ENCODE measurements around the gene GAB2.

The GAB2 gene

GRCh38 chr11:78208257-78209165, 209.1 kb downstream of the GAB2 start:
- no peak for DNase-seq (ENCODE audit: low read depth in 2 of 2)

- DNase-seq (ENCODE audit: low read depth in 2 of 2): no peak
Measured at GRCh38 chr11:78207532-78208256, 209.9 kb downstream of the GAB2 start.

DNA sequence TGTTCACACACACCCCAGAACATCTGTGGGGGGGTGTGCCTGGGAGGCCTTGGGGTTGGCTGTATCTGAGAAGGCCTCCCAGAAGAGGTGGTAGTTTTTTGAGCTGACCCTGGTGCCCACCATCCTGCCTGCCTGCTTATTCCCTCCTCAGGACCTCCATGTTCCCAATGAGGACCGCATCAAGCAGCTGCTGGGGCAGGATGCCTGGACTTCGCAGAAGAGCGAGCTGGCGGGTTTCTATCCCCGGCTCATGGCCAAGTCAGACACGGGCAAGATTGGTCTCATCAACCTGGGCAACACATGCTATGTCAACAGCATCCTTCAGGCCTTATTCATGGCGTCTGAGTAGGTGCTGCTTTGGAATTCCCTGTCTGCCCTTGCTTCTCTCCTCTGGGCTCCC, 211.9 kb downstream of the GAB2 start:
- DNase-seq (ENCODE audit: low read depth in 2 of 2): no peak

DNA sequence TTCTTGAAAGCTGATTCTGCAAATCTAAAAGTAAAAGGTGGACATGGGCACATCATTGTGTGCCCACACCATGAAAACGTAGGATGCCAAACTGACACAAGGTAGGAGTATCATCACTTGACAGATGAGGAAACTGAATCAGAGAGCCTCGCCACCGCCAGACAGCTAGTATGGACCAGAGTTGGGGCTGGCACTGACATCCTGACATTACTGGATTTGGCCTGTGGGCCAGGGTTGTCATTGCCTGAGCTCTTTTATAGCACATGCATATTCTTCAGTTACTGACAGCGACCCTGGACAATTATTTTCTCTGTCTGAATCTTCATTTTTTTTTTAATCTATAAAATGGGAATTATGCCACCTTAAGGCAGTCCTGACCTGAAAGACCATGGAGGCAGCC, 212.4 kb downstream of the GAB2 start:
- no peak for DNase-seq (ENCODE audit: low read depth in 2 of 2)

DNA sequence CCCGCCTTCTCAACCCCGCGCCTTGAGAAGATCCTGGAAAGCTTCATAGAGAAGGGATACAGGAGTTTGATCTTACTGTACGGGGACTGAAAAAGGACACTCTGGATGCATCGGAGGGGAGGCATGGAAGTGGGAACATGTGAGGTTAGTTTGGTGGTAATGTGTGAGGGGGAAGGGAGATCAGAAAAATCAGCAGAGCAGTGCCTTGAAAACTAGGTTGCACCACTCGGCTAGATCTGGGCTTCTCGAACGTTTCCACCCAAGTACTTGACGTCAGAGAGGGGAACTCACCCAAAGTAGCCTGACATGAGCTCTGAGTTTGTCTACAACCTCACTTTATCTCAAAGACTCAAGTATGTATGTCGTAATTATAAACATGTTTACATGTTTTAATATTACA, 214.4 kb downstream of the GAB2 start:
- DNase-seq (ENCODE audit: low read depth in 2 of 2): peak in 1 of 2 donors; percentile 31

- DNase-seq (ENCODE audit: low read depth in 2 of 2): peak in 1 of 2 donors; percentile 43
Measured at GRCh38 chr11:78202733-78203167, 214.9 kb downstream of the GAB2 start.

DNA sequence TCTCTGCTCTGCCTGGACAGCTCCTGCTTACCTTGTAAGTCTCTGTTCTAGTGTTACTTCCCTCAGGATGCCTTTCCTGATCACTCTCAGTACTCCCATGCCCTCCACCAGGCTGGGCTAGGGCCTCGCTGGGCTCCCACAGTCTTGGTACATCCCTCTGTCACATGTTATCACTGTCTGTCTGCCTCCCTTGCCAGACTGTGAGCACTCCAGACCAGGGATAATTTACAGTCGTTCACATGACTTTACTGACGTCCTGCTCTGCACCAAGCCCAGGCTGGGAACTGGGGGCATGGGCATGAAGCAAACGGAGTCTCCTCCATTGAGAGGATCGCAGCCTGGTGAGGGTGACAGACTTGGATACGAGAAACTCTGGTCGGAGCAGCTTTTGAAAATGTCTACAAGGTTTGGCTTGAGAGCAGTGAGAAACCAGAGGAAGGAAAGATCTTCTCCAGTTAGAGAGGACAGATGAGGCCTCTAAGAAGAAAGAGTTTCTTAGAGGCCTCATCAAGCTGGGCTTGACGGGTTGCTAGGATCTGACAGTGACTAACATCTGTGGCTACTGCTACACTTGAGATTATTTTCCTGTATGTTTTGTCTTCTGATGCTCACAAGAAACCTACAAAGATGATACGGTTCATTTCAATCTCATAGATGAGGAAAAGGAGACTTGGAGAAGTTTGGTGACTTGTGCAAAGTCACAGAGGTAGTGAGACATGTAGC, 216.4 kb downstream of the GAB2 start:
- no peak for DNase-seq (ENCODE audit: low read depth in 2 of 2)

- no peak for DNase-seq (ENCODE audit: low read depth in 2 of 2)
Measured at GRCh38 chr11:78200553-78200952, 217.1 kb downstream of the GAB2 start.

DNA sequence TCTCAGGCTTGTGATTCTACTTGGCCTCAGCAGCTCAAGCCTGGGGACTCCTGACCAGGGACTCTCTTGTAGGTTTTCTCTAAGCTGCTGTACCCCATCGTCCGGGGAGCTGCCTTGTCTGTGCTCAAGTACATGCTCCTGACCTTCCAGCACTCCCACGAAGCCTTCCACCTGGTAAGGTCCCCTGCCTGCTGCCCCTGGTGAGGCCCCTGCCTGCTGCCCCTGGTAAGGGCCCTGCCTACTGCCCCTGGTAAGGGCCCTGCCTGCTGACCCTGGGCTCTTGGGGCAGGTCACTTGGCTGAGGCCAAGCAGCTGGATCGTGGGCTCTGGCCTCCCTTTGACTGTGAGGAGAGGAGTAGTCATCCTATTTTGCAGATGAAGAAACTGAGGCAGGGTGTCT, 217.6 kb downstream of the GAB2 start:
- no peak for DNase-seq (ENCODE audit: low read depth in 2 of 2)

DNA sequence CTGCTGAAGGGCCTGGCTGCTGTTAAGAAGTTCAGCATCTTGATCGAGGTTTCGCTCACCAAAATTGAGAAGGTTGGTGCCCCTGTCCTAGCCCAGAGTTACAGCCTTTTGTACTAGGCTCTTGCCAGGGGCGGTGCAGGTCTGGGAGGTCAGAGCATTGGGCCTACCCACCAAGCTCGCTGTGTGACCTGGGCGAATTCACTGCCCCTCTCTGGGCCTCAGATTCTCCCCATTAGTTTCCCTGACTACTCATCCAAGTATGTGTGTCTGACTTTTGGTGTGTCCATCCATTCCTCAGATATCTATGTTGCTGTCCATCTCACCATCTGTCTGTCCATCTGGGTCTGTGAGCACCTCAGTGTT, 218.0 kb downstream of the GAB2 start:
- no peak for DNase-seq (ENCODE audit: low read depth in 2 of 2)

GRCh38 chr11:78199015-78199652, 218.5 kb downstream of the GAB2 start:
- DNase-seq (ENCODE audit: low read depth in 2 of 2): no peak

DNA sequence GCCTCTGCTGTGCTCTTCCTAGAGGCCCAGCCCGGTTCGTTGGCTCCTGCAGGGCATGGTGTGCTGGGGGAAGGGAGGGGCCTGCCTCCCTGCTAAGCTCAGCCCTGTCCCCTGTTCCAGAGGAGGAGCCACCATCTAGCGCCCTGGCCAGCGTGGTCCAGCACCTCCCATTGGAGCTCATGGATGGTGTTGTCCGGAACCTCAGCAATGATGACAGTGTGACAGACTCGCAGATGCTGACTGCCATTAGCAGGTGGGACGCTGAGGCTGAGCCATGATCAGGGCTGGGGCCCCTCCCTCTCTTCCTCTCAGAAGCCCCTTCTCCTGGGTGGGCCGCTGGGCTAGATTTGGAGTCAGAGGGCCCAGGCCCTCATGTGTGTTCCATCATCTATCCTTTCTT, 219.8 kb downstream of the GAB2 start:
- DNase-seq (ENCODE audit: low read depth in 2 of 2): no peak

DNA sequence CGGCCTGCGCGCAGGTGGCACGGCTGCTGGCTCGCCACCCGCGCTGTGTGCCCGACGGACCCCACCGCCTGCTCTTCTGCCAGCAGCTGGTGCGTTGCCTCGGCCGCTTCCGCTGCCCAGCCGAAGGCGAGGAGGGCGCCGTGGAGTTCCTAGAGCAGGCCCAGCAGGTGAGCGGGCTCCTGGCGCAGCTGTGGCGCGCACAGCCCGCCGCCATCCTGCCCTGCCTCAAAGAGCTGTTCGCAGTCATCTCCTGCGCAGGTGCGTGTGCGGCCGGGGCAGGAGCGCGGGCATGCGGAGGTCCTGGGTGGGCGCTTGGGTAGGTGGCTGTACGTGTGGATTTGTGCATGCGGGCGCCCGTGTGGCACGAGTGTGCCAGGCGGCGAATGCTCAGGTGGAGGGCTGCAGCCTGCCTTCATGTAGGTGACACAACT, 220.9 kb downstream of the GAB2 start:
- no peak for DNase-seq (ENCODE audit: low read depth in 2 of 2)

DNA sequence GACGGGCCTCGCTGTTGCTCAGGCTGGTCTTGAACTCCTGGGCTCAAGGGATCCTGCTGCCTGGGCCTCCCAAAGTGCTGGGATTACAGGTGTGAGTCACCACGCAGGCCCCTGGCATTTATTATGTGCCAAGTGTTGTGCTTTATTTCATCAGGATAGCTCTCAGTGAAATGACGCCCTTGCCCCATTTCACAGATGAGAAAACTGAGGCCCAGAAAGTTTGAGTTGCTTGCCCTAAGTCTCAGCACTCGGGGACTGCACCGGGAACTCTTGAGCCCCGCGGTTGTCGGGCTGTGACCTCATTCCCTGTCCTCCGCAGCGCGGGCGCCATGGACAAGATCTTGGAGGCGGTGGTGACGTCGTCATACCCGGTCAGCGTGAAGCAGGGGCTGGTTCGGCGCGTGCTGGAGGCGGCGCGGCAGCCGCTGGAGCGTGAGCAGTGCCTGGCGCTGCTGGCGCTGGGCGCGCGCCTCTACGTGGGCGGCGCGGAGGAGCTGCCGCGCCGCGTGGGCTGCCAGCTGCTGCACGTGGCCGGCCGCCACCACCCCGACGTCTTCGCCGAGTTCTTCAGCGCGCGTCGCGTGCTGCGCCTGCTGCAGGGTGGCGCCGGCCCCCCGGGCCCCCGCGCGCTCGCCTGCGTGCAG, 221.6 kb downstream of the GAB2 start:
- no peak for DNase-seq (ENCODE audit: low read depth in 2 of 2)

GRCh38 chr11:78194490-78194889, 223.1 kb downstream of the GAB2 start:
- DNase-seq (ENCODE audit: low read depth in 2 of 2): no peak

DNA sequence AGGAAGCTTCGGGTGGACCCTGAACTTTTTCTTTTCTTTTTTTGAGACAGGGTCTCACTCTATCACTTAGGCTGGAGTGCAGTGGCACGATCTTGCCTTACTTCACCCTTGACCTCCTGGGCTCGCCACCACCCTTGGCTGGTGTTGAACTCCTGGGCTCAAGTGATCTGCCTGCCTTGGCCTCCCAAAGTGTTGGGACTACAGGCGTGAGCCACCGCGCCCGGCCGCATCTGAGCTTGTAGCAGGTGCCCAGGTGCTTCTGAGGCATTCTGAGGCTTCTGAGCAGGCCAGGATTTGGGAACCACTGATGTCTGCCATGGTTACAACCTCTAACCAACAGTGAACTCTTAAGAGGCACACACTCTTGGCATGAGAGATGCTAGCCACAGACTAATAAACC, 223.8 kb downstream of the GAB2 start:
- DNase-seq (ENCODE audit: low read depth in 2 of 2): no peak

DNA sequence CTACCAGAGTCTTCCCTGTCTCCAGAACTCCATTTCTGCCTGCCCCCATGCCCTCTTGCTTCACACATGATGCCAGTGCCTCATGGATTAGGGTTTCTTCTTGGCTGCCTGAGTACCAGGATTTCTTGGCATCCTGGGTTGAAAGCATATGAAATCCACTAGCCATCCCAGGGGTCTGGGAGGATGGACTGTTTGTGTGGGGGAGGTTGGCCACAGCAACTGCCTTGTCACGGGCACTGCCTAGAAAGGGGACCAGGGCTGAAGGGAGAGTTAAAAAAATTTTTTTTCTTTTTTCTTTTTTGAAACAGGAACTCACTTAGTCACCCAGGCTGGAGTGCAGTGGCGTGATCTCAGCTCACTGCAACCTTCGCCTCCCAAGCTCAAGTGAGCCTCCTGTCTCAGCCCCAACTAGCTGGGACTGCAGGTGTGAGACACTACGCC, 224.7 kb downstream of the GAB2 start:
- DNase-seq (ENCODE audit: low read depth in 2 of 2): no peak

GRCh38 chr11:78192223-78192719, 225.3 kb downstream of the GAB2 start:
- DNase-seq (ENCODE audit: low read depth in 2 of 2): no peak

- DNase-seq (ENCODE audit: low read depth in 2 of 2): no peak
Measured at GRCh38 chr11:78190871-78191538, 226.6 kb downstream of the GAB2 start.

DNA sequence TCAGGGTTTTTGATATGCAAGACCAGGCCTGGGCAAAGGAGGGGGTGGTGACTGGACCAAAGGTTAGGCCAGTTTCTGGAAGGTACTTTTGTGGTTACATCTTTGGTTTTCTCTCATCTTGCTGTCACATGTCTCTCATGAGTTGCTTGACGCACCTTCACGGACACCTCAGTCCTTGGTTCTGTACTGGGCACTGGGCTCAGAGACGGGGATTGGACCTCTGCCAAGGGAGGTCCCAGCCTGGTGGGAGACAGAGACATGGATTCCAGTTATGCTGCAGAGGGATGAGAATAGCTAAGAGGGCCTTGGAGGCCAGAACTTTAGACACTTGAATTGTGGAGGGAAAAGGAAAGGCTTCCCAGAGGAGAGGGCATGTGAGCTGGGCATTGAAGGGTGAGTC, 227.2 kb downstream of the GAB2 start:
- no peak for DNase-seq (ENCODE audit: low read depth in 2 of 2)

DNA sequence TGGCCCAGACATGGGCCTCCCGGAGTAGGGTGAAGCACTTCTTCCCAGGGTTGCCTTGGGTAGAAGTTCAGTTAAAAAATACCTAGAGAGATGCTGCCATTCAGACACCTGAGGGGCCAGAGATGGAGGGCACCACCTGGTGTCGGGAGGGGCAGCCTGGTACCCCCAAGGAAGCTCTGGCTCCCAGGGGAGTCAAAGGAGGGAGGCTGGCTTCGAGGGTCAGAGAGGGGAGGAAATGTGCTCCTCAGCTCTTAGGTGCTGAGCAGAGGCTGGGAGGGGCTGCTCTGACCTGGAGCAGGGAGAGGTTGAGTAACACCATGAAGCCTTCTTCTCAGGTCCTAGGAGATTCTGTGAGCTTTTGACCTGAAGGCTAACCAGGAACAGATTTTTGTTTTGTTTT, 227.8 kb downstream of the GAB2 start:
- no peak for DNase-seq (ENCODE audit: low read depth in 2 of 2)
